Hematopoietic multipotent progenitor cell (in vitro differentiated cells): ENCODE results near the gene STARD13. TPM values are rescaled to one million over a fixed set of nuclear protein-coding genes. Genes with fewer than 3 reads are reported as not detected.

Source experiments
- DNase-seq, 3 donors: peaks; one replicate each; pipeline ENCODE4 v3.0.0-alpha.2; 2011 to 2015; ENCODE audit warnings: low read depth in 2 of 3, low spot score in 2 of 3
- total RNA-seq: library from RNA; depleted of rRNA; stranded (reverse); fragments of >200 nt; gene quantifications from one replicate; pipeline ENCODE4 v1.2.3, GENCODE V29; 2012

The STARD13 gene
- total RNA-seq, 1 donor: 0.81 TPM

DNA sequence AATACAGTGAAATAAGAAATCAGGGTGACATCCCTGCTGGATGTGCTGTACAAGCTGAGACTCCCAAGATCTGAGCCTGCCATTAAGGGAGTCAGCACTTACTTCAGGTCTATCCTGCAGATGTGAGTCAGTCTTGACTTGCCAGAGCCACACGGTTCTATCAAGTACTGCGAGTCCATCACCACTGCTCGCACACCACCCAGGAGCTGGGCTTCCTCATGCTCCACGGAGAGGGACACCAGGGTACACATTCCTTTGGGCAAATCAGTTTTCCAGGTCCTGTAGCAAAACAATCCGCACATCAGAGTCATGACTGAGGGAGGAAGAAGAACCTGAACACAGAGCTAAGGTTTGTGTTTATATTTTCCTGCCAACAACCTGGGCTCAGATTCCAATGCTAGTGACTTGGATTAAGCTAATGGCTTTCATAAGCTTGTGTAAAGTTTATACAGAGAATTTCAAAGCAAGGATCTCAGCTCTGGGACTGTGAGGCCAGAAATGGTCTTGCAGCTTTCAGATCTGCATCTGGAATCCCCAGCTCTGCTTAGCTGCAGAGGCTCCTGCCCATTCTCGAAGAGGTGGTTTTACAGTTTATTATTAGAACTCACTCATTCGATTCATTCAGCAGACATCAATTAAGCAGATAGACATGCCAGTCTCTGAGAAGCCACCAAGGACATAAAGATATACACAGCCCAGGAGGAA lies 178.7 kb downstream of the STARD13 start:
- DNase-seq: no peak

DNA sequence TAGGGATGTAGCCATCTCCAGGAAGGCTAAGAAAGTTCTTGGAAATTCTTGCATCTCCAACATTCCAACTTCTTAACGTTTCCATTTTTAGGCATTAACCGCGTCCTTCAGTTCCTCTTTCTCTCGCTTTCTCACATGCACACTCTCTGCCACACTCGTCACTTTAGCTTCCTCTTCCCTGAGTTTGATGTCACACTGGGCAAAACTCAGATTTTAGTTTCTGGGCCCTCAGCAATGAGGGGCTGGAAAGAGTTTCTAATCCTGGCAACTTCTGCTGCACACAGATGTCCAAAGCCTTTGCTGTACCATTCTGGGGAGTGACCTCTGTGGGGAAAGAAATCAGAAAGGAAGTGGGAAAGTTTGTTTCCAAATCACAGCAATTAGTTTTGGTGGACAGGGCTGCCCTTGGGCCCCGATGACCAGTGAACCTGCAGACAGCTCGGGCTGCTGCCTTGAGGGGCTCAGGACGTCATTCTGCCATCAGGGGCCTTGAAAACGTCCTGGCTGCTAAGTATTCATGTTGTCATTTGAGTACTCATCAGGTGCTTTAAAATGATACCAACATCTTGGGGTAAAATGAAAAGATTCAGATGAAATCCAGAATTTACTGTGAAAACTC lies 180.1 kb downstream of the STARD13 start:
- DNase-seq: peak in 1 of 3 donors; percentile 19

- DNase-seq: no peak
These were observed 182.1 kb downstream of the STARD13 start for GRCh38 chr13:33103457-33103856.

DNA sequence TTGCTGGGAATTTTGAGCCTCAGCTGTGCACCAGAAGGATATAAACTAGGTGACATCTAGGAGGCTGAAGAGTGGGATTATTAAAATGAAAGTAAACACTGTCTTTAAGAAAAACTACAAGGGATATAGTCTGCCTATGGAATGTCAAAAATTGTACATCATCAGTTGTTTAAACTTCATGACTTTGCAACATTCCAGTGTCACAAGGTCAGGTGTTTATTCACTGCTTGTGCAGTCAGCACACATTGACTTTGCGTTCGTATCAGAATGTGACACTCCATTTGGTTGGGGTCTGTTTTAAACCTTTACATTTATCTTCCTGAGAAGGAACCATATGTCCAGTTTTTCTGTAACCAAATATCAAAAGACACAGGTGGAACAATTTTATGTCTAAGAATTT lies 183.7 kb downstream of the STARD13 start:
- DNase-seq: no peak

DNA sequence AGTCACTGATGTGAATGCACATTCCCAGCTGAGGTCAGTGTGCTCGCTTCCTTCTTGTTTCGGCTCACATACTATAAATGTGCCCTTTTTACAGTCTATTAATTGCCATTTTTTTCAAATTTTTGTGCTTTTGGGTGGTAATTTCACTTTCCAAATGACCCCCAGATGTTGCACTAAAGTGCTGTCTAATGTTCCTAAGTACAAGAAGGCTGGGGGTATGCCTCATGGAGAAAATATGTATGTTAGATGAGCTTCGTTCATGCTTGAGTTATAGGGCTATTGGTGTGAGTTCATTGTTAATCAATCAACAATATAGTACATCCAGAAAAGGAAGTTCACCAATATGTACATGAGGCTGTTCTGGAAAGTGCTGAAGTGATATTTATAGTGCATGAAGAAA lies 184.7 kb downstream of the STARD13 start:
- no peak for DNase-seq

DNA sequence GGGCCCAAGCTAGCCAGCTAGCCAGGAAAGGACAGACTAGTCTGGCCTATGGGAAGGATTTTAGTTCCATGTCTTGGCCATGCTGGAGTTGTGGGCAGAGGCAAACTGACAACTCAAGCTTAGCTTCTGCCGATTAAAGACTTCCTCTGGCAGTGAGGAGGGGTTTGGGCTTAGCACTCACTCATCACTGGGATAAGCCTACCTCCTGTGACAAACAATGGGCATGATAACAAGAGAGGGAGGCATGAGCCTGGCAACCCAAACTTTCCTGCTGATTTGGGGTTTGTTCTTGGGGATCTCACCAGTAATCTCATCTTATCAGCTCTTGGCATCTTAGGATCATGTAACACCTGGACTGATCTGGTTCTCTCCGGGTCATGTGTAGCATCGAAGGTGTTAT lies 185.7 kb downstream of the STARD13 start:
- DNase-seq: no peak

GRCh38 chr13:33096886-33097605 lies 188.5 kb downstream of the STARD13 start:
- DNase-seq: no peak

DNA sequence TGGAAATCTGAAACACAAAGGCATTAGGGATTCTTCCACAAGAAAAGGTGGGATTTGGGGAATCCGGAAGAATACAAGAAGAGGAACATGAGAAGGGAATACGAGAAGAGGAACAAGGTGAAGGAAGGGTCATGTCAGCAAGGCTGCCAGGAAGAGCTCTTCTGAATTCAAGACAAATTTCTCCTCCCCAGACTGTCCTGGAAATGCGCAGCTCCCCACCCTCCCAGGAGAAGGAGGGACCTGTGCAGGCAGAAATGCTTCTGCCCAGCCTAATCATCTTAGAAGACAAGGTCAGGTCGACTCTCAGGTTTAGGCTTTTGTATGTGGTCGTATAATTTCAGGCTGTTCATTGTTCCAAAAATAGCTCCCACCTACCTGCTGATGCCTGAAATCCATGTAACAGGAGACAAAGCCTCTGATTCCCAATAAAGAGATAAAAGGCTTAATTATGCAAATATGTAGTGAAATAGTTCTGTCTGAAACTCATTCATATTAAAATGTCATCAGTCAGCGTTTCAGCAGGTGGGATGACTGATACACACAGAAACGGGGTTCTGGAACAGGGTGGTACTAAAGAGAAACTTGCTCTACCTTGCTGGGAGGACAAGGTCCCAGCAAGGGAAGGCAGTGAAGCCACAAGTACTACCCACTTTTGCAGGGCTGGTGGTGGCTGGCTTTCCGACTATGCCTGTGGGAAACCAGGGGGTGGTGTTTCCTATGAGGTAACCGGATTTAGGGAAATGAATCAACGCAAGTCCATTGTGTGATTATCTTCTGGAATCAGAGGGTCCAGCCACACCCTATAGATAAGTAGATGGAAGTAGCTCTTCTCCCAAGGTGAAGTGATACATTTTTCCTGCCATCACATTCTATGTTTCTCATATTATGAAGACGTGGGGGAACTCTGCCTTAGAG lies 193.2 kb downstream of the STARD13 start:
- no peak for DNase-seq

- no peak for DNase-seq
These were observed 194.2 kb downstream of the STARD13 start for GRCh38 chr13:33091415-33091774.

- DNase-seq: no peak
These were observed 194.7 kb downstream of the STARD13 start for GRCh38 chr13:33090755-33091414.

GRCh38 chr13:33089311-33089710 lies 196.2 kb downstream of the STARD13 start:
- DNase-seq: no peak

- no peak for DNase-seq
These were observed 197.8 kb downstream of the STARD13 start for GRCh38 chr13:33087790-33088189.

DNA sequence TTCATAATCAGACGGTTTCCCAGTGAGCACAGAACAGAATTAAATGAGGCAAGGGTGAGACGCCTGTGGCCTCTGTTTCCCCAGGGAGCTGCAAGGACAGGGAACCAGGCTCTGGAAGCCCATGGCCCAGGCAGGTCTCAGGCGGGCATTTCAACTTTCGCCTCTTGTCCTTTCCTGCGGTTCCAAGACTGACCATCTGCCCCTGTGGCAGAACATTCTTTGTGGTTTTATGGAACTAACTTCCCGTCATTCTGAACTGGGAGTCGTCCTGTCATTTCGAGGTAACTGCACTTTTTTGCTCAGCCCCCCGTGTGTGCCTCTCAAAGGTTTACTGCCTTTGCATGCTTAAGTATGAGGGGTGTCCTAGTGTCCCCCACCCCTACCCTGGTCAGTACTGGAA lies 198.5 kb downstream of the STARD13 start:
- no peak for DNase-seq

DNA sequence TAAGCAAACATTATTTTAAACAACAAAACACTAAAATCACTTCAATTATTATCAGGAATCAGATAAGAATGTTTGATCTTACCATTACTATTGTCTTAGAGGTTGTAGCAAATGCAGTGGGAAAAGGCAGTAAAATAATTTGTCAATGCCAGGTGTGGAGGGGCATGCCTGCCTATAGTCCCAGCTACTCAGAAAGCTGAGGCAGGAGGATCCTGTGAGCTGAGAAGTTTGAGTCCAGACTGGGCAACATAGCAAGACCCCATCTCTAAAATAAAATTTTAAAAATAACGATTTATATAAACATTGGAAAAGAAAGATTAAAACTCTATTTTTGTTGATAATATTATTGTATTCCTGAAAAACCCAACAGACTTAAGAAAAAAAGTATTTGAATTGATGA lies 202.5 kb downstream of the STARD13 start:
- no peak for DNase-seq

GRCh38 chr13:33081666-33082065 lies 203.9 kb downstream of the STARD13 start:
- DNase-seq: no peak

GRCh38 chr13:33080972-33081590 lies 204.5 kb downstream of the STARD13 start:
- DNase-seq: no peak

GRCh38 chr13:33079960-33080359 lies 205.6 kb downstream of the STARD13 start:
- no peak for DNase-seq

GRCh38 chr13:33078263-33078662 lies 207.3 kb downstream of the STARD13 start:
- no peak for DNase-seq

DNA sequence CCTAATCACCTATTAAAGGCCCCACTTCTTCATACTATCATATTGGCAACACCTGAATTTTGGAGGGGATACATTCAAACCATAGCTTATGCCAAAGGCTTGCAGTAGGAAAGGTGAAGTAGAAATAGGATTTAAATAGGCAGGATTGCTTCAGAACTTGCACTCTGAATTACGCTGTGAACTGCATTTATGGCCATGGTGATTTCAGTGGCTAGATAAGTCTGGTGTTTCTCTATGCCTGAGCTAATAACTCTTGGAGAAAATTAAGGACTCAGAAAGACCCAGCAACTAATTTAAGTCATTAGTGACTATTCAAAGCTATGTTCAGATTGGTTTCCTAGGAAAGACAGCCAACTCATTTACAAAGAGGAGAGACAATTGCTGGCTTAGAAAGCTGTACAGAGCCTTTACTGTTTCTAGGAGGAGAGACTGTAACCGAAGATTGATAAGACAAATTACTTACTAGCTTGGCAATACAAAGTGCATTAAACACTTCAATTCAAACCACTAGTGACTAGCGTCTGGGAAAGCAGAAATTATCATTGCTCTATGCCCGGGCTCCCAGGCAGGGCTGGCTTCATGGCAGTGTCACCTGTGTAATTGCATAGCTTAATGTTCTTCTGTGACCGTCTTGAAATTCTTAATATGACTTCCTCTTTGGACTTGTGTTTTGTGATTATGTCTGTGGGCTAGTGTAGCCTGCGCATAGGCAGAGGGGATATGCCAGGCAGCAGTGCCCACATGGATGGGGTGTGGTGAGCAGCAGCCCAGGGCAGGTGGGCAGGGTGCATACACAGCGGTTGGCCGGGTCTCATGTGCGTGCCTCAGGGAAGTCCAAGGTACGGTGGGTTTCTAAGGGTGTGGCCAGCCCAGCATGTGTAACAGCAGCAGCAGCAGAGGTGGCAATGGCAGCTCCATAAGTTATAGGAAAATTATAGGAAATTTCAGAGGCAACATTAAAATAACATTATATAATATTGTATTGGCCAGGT lies 209.3 kb downstream of the STARD13 start:
- DNase-seq: no peak
